Measurements from ENCODE around the gene RHBG.

DNA sequence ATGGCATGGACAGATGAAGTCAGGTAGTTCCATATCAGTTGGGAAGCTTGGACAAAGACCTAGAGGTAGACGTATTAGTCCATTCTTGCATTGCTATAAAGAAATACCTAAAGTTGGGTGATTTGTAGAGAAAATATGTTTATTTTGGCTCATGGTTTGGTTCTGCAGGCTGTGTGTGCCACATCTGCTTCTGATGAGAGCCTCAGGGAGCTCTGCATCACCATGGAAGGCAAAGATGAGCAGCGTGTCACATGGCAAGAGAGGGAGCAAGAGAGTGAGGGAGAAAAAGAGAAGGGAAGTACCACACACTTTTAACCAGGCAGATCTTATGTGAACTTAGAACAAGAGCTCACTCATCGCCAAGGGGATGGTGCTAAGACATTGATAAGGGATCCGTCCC, 21.7 kb upstream of the RHBG start:
- TF ChIP-seq, protein P1, sequence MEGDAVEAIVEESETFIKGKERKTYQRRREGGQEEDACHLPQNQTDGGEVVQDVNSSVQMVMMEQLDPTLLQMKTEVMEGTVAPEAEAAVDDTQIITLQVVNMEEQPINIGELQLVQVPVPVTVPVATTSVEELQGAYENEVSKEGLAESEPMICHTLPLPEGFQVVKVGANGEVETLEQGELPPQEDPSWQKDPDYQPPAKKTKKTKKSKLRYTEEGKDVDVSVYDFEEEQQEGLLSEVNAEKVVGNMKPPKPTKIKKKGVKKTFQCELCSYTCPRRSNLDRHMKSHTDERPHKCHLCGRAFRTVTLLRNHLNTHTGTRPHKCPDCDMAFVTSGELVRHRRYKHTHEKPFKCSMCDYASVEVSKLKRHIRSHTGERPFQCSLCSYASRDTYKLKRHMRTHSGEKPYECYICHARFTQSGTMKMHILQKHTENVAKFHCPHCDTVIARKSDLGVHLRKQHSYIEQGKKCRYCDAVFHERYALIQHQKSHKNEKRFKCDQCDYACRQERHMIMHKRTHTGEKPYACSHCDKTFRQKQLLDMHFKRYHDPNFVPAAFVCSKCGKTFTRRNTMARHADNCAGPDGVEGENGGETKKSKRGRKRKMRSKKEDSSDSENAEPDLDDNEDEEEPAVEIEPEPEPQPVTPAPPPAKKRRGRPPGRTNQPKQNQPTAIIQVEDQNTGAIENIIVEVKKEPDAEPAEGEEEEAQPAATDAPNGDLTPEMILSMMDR (optimal IDR thresholded peaks at IDR 0.05 in 1 of 3, IDR thresholded peaks at IDR 0.05 in 1 of 3, conservative IDR thresholded peaks at IDR 0.05 in 1 of 3; ENCODE audit: extremely low read depth in 1 of 3, insufficient read depth in 2 of 3, low read length in 3 of 3) = no peak
- no peak for TF ChIP-seq EZH2 (IDR thresholded peaks at IDR 0.05; ENCODE audit: low read length)

All from keratinocyte (primary cell).